Measurements from ENCODE around the gene ARHGAP26.
"Not testable (repeated sequence)": the region's sequence is repeated elsewhere in the genome, so short reads cannot be mapped to it uniquely, and the experiment has no call there.

ARHGAP26 gene

DNA sequence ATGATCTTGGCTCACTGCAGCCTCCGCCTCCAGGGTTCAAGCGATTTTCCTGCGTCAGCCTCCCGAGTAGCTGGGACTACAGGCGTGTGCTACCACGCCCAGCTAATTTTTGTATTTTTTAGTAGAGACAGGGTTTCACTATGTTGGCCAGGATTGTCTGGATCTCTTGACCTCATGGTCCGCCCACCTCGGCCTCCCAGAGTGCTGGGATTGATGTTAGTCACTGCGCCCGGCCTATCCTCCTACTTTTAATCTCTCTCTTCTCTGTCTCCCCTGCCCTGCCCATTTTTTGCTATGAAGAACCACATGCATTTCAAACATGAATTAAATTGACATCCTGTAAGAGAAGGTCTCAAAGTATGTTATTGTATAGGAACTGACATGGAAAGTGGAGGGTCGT is 158.8 kb downstream of the ARHGAP26 start:
- DNase-seq (ENCODE audit: low spot score); FAIRE-seq: not testable (repeated sequence)

DNA sequence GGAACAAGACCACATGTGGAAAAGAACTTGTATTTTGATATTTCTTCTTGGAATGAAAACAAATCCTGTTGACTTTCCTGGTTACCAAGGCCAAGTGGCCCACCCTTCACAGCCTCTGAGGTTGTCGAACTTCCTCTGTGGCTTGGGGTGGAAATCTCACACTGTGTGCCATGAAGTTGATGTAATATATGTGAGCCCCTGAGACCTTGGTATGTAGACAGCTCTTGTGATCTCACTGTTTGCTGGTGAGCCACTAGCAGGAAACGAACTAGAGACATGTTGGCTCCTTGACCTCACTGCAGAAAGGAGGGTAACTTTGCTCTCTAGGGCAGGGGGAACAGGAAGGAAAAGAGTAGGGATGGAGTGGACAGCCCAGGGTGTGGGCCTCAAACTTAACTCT is 159.4 kb downstream of the ARHGAP26 start:
- DNase-seq (ENCODE audit: low spot score) = no peak
- no peak for FAIRE-seq

DNA sequence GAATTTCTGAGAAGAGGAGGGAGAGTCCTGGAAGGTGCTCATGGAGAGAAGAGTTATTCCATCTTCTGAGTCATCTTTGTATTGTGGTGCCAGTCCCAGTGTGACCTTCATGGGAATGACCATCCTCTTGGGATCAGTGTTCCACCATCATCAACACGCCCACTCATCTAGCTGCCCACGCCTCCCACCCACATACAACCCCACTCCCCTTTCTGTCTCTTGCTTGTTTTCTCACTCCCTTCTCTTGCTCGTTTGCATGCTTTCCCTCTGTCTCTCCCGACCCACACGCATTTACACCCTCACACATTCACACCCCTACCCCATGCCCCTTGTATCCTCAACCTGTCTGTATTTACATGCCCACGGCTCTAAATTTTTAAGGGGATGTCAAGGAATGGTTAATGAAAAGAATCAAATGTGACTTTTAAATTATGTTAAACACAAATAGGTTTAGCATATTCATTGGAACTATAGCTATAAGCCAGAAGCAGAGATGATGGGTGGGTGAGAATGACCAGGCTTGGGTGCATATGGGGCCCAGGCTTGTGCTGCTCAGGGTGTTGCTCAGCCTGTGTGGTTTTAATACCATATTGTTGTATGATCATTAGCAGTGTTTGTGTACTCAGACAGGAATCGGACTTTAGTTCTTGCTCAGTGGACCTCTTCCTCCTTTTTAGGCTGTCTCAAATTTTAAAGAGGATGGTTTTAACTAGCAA is 160.4 kb downstream of the ARHGAP26 start:
- no peak for FAIRE-seq

DNA sequence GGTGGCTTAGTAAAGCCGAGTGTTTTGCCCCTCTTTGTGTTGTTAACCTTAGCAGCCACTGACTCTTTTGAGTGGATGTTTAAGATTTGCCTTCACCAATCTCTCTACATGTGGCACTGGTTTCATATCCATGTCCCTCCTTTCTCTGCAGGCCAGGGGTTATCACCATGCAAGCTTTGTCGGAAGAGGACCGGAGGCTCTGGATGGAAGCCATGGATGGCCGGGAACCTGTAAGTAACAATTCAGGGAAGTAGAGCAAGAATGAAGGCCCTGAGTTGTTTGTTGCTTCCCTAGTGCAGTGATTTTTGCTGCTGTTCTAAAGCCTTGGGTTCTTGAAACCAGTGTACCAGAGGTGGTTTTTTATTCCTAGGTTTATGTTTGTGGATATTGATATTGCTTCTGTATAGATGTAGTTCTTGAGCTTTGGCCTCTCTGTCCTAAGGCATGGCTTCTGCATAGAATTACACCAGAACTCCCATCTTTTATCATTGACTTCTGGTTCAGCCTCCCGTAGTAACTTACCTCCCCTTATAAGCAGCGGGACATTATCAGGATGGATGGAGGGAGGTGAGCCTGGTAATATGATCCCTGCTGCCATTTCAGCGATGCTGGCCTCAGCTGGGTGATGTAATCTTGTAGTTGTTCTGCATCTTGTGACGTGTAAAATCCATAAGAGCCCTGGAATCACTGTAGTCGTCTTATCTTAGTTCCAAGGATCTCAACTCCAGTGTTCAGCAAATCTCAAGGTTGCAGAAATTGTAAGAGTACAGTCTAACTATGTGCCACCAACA is 161.9 kb downstream of the ARHGAP26 start:
- no peak for FAIRE-seq
- DNase-seq (ENCODE audit: low spot score) = no peak

More for the DNA sequence above, 160.4 kb downstream of the ARHGAP26 start:
- no peak for DNase-seq (ENCODE audit: low spot score)

DNA sequence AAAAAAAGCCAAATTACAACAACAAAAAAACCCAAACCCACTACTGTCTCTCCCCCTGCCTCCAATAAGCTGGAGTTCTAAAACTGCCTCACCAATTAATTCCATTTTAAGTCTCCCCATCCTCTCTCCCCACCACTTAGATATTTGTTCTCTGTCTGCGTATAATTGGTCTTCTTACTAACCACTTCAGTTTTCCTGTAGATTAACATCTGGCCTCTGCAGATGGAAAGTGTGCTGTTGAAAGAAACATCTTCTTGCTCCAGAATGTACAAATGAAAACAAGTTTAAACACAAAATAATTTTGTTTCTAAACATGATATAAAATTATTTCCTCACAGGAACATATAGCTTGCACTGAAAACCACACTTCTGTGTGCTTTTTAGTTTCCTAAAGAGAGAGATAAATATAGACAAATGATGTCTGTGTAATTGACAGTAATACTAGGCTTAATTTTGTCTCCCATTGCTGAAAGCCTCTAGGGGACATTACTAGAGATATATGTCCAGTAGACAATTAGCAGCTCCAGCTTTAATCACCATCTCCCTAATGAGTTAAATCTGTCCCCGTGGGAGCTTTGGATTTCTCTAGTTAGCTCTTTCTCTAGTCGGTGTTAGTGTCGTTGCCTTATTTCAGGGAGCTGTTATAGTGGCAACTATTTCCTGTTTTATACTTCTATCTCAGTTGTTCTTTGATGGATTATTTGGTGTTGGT is 164.0 kb downstream of the ARHGAP26 start:
- DNase-seq (ENCODE audit: low spot score) (no peak), FAIRE-seq (no peak)

DNA sequence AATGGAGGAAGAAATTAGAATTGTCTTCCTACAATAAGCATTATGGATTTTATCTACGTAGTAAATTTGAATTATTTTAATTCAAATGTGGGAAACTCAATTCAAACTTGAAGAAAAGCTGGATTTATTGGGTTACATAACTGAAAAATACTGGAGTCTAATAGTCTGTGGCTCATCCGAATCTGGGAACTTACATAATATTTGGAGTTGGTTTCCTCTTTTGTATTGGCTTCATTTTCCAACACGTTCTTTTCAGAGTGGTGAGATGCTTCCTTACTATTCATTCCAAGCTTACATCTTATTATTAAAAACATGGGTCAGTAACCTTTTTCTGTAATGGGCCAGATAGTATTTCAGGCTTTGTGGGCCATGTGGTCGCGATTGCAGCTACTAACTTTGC is 164.8 kb downstream of the ARHGAP26 start:
- DNase-seq (ENCODE audit: low spot score) (no peak), FAIRE-seq (no peak)

DNA sequence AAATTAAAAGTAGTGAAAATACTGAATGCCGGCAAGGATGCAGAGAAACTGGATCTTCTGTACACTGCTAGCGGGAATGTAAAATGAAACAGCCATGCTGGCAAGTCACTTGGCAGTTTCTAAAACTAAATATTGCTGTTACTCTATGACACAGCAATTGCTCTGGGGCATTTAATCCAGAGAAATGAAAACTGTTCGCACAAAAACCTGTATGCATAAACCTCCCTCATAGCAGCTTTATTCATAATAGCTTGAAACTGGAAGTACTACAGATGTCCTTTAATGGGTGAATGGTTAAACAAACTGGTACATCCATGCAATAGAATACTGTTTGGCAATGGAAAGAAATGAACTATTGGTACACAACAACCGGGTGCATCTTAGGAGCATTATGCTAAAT is 167.2 kb downstream of the ARHGAP26 start:
- no peak for FAIRE-seq
- DNase-seq (ENCODE audit: low spot score) = no peak

DNA sequence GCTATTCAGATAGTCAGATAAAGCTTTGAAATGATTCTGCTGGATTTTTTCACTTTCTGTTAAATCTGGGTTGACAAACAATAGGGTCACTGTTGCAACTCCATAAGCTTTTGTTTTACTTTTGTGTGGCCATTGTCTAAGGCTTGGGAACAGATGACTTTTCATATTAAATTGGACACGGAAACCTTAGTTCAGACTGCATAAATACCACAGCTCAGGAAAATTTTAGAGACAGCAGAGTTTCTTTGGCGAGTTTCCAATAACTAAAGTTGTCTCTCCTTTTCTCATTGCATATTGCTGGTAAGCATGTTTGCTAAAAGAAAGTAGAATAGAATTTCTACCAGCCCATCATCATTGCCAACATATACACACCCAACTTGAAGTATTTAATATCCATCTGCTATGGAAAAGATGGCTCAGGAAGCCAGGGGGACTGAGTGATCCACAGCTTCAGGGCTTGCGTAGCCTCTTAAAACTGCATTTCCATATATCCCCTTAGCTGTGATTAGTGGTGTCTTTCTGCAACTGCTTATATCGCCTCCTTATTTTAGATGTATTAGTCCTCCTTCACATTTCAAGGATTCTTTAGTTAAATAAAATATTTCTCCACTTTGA is 168.2 kb downstream of the ARHGAP26 start:
- FAIRE-seq = no peak
- no peak for DNase-seq (ENCODE audit: low spot score)

DNA sequence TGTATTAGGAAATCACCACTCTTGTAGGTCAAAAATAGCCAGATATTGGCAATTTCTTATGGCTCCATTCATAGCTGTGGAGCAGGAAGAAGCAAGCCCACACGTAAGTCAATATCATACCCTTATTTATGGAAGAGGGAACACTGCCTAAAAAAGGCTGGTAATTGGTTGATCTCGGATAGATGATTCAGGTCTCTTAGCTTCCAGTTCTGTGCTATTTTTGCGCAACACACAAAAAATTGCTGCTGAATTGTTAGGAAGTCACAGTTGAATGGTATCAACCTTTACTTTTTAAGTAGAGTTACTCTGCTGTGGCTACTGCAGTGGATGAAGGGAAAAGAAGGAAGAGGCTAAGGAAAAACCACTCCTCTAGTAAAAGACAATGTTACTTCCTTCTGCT is 168.8 kb downstream of the ARHGAP26 start:
- FAIRE-seq (no peak), DNase-seq (ENCODE audit: low spot score) (no peak)

DNA sequence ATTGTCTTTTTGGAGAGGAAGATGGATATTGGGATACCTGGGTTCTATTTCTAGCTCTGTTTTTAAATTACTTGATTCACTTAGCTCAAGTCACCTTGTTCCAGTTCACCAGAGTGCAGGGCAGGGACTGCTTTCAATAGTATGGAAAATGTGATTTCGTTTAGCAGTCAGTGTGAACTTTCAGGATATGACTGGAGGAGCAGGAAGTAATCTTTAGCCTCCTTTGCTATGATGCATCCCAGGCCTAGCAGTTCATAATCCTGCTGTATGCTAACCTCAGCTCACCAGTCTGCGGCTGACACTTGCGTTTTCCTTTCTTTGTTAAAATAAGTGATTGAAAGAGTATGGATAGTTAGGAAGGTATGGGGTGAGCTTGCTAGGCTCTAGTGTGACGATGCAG is 169.7 kb downstream of the ARHGAP26 start:
- DNase-seq (ENCODE audit: low spot score) = no peak
- no peak for FAIRE-seq

DNA sequence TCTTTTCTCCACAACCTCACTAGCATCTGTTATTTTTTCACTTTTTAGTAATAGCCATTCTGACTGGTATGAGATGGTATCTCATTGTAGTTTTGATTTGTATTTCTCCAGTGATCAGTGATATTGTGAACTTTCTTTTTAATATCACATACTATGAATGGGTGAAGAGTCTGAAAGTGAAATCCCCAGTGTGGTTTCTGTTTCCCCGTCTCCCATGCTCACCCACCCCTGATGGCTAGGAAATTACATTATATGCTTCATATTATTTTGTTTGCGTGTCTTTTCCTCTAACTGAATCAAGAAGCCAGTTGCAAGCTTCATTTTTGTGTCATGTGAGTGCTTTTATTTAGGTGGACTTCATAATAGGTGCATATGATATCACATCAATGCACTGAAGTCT is 171.1 kb downstream of the ARHGAP26 start:
- FAIRE-seq (no peak), DNase-seq (ENCODE audit: low spot score) (no peak)

DNA sequence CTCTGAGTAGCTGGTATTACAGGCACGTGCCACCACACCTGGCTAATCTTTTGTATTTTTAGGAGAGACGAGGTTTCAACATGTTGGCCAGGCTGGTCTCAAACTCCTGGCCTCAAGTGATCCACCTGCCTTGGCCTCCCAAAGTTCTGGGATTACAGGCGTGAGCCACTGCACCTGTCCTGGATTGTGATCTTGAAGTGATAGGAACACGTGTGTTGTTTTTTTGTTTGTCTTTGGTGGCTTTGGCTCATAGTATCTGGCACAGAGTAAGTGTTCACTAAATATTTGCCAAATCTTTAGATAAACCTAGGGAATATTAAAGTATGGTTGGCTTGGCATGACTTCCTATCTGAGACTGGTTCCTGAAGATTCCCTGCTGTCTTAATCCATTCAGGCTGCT is 172.7 kb downstream of the ARHGAP26 start:
- FAIRE-seq = no peak
- DNase-seq (ENCODE audit: low spot score) = no peak

DNA sequence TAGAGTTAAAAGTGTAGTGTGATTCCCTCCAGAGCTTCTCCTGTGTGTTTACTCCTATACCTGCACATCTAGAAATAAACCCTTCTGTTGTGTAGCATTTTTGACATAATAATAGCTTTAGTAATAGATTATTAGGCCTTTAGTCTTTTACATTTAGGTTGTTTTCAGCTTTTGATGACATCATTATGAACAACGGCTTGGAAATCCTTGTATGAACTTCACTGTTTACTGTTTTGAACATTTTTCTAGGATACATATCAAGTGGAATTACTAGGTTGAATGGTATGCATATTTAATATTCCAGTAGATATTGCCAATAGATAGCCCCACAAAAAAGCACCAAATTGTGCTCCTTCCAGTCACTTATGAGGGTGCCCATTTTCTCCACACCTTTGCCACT is 174.0 kb downstream of the ARHGAP26 start:
- no peak for FAIRE-seq
- DNase-seq (ENCODE audit: low spot score) = no peak

DNA sequence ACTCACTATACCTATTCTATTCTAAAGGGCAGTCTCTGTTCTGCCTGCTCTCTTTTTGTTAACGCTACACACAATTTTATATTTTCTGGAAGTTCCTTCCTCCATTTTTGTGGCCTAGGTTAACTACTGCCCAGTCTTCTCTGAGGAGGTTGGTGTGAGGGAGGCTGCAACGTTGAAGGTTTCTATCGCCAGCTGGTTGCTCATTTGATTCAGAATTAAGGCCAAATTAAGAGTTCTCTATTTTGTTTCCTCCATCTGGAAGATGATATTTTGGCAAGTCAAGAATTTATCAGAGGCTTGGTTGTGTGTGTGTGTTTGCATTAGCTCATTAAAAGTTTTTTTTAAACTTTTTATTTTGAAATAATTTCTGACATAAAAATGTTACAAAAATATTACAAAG is 175.1 kb downstream of the ARHGAP26 start:
- FAIRE-seq (no peak), DNase-seq (ENCODE audit: low spot score) (no peak)

DNA sequence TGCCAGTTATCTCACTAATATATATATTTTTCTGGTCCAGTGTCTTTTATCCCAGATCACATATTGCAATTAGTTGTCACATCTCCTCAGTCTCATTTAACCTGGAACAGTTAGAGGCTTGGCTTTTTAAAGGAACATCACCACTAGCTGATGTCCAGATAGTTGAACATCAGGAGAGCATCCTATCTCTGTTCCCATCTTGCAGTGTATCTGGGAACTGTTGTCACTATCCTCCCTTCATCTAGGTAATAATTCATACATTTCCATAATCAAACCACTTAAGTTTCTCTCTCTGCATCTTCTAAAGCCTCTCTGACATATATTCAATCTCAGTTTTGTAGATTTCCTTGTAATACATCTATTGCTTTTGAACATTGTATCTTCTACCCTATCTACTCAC is 175.7 kb downstream of the ARHGAP26 start:
- DNase-seq (ENCODE audit: low spot score) (no peak), FAIRE-seq (no peak)

DNA sequence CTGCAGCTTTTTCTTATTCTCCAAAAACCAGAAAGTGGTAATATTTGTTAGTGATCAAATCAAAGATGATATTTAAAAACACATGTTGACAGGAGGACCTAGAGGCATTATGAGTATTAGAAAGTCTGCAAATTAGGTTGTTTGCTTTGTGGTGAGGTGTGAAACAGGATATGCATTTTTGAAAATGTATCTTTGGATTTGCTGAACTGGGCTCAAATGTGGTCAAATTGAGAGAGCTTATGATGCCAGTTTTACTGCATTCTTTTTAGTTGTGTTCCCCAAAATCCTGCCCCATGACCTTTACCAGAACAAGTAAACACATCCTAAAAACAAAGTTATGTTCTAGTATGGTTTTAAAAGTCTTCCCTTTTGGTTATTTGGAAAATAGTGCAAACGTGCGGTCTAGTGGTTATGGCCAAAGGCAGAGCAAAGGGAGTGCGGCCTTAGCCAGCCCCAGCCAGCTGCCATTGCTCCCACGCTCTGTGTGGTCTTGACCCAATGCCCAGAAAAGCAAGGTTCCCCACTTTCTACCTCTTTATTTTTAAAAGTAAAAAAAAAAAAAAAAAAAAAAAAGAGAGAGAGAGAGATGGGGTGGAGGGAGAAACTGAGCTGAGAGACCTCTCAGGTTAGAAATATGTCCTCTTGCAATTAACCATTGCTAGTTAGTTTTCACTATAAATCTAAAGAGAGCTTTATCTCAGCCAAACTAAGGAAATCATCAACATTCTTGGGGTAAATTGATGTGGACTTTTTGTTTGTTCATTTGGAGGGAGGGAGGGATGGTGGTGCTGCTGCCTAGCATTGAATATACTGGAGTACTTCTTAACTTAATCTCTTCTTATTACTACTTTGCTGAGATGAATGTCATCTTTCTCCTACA is 176.6 kb downstream of the ARHGAP26 start:
- no peak for FAIRE-seq
- DNase-seq (ENCODE audit: low spot score) = no peak

DNA sequence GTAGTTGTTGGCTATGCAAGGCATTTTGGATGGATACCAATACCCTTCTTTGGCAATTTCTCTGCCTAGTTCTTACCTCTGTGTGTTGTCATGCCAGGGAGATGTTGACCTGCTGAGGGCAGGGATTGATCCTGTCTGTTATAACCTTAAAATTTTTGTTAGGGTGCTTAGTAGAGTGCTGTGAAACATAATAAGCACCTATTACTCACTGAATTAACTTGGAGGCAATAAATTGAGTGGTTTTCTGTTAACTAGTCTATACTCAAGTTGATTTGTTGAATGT is 177.2 kb downstream of the ARHGAP26 start:
- no peak for FAIRE-seq

DNA sequence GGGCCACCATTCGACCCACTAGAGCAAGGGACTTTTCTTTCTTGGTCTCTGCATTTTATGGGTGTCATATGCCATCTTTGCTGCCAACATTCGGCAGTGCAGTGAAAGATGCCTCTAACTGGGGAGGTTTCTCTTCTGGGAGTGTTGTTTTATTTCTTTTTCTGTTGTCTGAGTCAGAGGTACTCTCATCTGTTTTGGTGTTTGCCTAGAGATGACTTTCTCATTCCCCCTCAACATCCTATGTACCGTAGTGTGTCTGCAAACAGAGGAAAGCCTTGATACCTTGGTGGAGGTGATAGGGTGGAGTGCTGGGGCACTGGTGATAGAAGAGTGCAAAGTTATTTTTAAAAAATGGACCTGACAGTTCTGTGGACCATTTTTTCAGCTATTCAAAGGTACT is 182.1 kb downstream of the ARHGAP26 start:
- FAIRE-seq (no peak), DNase-seq (ENCODE audit: low spot score) (no peak)

More for the DNA sequence above, 177.2 kb downstream of the ARHGAP26 start:
- no peak for DNase-seq (ENCODE audit: low spot score)

DNA sequence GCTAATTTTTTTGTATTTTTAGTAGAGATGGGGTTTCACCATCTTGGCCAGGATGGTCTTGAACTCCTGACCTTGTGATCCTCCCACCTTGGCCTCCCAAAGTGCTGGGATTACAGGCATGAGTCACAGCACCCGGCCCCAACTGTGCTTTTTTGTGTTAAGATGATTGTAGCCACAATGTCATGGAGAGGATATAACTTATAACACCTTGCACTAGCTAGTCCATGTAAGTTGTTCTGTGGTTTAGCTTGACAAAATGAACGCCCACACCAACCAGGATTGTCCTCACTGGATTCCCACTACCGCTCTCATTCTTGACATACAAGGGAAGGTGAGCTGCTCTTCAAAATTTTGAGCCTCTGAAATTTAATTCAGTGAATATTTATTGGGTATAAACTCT is 182.7 kb downstream of the ARHGAP26 start:
- FAIRE-seq; DNase-seq (ENCODE audit: low spot score): not testable (repeated sequence)

DNA sequence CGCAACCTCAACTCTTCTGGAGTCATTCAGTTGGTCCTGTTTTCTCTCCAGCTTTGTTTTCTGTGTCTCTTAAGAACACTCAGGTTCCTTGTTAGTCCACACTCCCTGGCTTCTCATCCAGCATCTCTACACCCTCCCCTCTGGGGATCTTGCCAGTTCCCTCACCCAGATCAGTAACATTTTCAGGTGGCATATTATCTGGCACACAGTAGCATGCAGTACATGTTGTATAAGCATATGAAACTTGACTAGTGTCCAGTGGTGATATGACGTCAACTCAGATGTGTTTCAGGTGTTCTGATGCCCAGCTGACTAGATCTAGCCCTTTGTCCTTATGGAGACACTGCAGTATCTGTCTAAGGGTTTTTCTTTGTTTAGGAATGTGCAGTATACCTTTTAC is 184.3 kb downstream of the ARHGAP26 start:
- no peak for DNase-seq (ENCODE audit: low spot score)
- no peak for FAIRE-seq

DNA sequence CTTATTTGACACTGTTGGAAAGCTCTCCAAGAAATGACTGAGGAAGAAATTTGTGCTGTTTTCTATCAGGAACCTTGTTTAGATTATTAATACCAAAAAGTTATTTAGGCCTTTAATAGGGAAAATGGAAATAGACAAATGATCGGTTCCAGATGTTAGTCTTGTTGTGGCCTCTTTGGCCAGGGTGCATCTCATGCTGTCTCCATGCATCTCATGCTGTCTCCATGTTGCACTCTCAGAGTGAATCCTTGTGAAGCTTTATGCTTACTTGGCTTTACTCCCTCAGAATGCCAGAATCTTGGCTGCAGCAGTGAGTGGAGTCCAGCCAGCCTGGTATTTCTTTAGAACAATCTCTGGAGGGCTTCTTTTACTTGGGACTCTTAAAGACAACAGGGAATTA is 185.5 kb downstream of the ARHGAP26 start:
- no peak for FAIRE-seq
- DNase-seq (ENCODE audit: low spot score) = no peak

Measured in RCC 7860 (cell line).